Panc1 (cell line): ENCODE data around the gene NFKBIZ.

Experiments used
- CTCF ChIP-seq: fragments of 450-650 bp; IDR thresholded peaks from 2 replicates; pipeline ENCODE4 v1.5.1; 2017; ENCODE audit warnings: mild to moderate bottlenecking
- POLR2AphosphoS5 ChIP-seq: IDR thresholded peaks from 2 replicates; pipeline ENCODE4 v1.6.1; 2012; ENCODE audit warnings: mild to moderate bottlenecking, low read depth, low read length, moderate library complexity
- TF ChIP-seq, protein P1 (sequence below), 2 experiments: IDR thresholded peaks; 2 replicates each; pipeline ENCODE4 v1.6.1; 2011 to 2012; ENCODE audit warnings: low read depth in 2 of 2, control low read depth in 1 of 2, low read length in 1 of 2, mild to moderate bottlenecking in 1 of 2, moderate library complexity in 1 of 2; ENCODE audit not compliant: insufficient read depth in 1 of 2

DNA sequence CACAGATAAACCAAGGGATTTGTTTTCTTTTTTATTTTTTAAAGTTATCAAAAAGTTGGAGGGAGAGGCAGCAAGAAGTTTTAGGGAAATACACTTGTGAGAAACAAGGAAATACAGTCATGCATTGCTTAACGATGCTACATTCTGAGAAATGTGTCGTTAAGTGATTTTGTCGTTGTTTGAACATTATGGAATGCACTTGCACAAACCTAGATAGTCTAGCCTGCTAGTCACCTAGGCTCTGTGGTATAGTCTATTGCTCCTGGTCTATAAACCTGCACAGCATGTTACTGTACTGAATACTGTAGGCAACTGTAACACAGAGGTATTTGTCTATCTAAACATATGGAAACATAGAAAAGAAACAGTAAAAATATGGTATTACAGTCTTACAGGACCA, 2.0 kb upstream of the NFKBIZ start:
- TF ChIP-seq CTCF (no peak), POLR2AphosphoS5 (no peak)
- TF ChIP-seq, protein P1, sequence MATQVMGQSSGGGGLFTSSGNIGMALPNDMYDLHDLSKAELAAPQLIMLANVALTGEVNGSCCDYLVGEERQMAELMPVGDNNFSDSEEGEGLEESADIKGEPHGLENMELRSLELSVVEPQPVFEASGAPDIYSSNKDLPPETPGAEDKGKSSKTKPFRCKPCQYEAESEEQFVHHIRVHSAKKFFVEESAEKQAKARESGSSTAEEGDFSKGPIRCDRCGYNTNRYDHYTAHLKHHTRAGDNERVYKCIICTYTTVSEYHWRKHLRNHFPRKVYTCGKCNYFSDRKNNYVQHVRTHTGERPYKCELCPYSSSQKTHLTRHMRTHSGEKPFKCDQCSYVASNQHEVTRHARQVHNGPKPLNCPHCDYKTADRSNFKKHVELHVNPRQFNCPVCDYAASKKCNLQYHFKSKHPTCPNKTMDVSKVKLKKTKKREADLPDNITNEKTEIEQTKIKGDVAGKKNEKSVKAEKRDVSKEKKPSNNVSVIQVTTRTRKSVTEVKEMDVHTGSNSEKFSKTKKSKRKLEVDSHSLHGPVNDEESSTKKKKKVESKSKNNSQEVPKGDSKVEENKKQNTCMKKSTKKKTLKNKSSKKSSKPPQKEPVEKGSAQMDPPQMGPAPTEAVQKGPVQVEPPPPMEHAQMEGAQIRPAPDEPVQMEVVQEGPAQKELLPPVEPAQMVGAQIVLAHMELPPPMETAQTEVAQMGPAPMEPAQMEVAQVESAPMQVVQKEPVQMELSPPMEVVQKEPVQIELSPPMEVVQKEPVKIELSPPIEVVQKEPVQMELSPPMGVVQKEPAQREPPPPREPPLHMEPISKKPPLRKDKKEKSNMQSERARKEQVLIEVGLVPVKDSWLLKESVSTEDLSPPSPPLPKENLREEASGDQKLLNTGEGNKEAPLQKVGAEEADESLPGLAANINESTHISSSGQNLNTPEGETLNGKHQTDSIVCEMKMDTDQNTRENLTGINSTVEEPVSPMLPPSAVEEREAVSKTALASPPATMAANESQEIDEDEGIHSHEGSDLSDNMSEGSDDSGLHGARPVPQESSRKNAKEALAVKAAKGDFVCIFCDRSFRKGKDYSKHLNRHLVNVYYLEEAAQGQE (IDR thresholded peaks at IDR 0.05; ENCODE audit: insufficient read depth in 1 of 2, low read depth in 2 of 2, low read length in 1 of 2), result no peak
